Measurements from ENCODE around the gene FABP1. TPM values are rescaled to one million over a fixed set of nuclear protein-coding genes. Genes with fewer than 3 reads are reported as not detected.

FABP1 gene
- total RNA-seq, 2 donors from 2014 or later, result not detected

DNA sequence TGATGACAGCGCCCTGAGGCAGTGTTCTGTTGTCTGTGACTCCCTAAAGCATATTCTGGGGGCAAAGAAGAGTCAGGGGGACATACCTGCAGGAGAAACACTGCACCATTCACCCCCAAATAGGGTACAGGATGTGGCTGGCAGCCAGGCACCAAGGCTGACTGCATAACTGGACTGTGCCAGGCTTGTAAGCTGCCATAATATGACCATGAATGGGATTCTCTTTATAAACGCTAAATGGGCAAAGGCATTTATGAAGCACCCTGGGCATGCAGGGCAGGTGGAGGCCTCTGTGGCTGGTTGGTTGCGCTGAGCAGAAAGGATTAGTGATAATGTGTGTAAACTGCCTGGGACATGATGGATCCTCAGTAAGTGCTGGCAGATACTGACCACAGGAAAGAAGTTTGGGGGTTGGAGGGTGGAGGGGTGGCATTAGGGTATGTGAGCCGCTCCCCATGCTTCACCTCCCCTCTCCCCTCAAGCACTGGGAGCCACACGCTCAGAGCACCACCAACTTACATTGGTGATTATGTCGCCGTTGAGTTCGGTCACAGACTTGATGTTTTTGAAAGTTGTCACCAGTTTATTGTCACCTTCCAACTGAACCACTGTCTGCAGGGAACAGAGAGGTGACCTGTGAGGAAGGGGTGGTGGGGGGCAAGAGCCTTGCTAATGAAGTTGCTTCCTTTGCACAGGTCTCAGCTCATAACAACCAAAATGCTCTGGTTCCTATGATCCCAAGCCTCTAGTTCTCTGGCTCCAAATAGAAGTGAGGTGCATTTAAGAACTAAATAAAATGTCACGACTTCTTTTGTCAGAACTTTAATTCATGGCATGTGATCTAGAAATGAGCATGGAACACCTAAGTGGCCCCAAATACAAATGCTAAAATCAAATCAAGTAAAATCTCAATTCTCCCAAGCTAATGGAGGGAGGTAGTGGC is 3.6 kb downstream of the FABP1 start:
- no peaks in the 10 kb centered on the region for H3K4me1 ChIP-seq
- H3K27me3 ChIP-seq, result no peaks in the 10 kb centered on the region
- TF ChIP-seq, protein P1, sequence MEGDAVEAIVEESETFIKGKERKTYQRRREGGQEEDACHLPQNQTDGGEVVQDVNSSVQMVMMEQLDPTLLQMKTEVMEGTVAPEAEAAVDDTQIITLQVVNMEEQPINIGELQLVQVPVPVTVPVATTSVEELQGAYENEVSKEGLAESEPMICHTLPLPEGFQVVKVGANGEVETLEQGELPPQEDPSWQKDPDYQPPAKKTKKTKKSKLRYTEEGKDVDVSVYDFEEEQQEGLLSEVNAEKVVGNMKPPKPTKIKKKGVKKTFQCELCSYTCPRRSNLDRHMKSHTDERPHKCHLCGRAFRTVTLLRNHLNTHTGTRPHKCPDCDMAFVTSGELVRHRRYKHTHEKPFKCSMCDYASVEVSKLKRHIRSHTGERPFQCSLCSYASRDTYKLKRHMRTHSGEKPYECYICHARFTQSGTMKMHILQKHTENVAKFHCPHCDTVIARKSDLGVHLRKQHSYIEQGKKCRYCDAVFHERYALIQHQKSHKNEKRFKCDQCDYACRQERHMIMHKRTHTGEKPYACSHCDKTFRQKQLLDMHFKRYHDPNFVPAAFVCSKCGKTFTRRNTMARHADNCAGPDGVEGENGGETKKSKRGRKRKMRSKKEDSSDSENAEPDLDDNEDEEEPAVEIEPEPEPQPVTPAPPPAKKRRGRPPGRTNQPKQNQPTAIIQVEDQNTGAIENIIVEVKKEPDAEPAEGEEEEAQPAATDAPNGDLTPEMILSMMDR (IDR thresholded peaks at IDR 0.05), result no peak
- DNase-seq (ENCODE audit: low spot score), result no peak
- no peak overlapping the region for H3K27ac ChIP-seq
- H3K4me3 ChIP-seq, result no peak overlapping the region
- no peaks in the 10 kb centered on the region for H3K36me3 ChIP-seq
- H3K9me3 ChIP-seq, result no peaks in the 10 kb centered on the region

DNA sequence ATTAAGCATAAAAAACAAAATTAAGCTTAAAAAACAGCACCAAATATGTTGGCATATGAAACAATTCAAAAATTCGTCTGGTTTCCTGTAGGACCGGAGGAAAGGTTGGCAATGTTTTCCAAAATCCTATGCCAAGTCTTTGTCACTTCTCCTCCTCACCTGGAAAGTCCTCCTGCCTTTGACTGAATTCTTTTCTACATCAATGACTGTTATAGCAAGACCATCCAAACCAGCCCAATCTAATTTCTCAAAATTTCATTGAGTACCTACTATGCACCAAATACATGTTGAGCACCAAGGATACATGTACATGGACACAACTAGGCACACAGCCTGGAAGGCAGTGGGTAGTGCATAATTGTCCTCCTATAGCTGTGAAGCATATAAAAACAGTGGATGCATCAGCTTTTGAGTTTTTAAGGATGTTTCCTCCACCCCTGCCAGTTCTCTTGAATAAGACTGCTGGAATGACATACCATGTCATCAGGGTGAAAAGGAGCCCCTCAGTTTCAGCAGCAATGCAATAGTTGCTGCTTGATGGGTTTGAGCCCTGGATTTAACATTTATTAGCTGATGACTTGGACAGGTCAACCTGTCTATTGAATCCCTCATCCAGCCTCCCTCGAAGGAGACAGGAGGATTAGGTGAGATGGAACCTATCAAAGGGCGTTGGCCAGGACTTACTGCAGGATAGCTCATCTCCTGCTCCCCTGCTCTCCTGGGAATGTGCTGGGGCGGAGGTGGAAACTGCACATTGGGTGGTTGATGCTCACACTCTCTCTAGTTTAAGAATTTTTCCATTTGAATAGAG is 4.5 kb downstream of the FABP1 start:
- Histone ChIP-seq H3K36me3 (no peaks in the 10 kb centered on the region), H3K9me3 (no peaks in the 10 kb centered on the region), H3K27me3 (no peaks in the 10 kb centered on the region), H3K4me1 (no peaks in the 10 kb centered on the region), H3K4me3 (no peak overlapping the region), H3K27ac (no peak overlapping the region)
- TF ChIP-seq, protein P1 (IDR thresholded peaks at IDR 0.05), result no peak
- DNase-seq (ENCODE audit: low spot score), result no peak

DNA sequence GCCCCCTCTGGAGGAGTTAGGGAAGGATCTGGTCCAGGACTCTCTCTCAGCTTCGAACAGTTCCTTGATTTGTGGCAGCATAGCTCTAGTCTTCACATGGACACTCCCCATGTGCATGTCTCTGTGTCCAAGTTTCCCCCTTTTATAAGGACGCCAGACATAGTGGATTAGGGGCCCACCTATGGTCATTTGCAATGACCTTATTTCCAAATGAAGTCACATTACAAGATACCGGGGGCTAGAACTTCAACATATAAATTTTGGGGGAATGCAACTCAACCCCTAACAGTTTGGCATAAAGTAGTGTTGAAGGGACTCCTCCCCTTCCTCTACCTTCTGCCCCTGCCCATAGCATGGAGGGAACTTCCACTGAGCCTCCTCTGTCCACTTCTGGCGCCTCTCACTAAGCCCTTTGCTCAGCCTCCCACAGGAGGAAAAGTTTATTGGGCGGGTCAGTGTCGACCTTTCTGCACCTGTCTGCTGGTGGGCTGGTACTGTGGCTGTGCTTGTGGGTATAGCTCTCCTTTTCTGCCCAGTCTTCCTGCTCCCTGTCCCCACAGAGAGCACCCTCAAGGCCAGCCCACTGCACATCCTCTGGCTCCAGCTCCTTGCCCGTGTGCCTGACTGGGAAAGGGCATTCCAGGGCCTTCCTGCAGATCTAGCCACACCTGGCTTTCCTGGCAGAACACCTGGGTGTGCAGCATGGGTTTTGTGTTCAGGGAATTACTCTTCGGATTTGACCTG is 5.5 kb downstream of the FABP1 start:
- Histone ChIP-seq H3K4me3 (no peak overlapping the region), H3K36me3 (no peaks in the 10 kb centered on the region), H3K27ac (no peak overlapping the region), H3K9me3 (no peaks in the 10 kb centered on the region), H3K27me3 (no peaks in the 10 kb centered on the region), H3K4me1 (no peaks in the 10 kb centered on the region)
- DNase-seq (ENCODE audit: low spot score), result no peak
- TF ChIP-seq, protein P1 (IDR thresholded peaks at IDR 0.05), result no peak

DNA sequence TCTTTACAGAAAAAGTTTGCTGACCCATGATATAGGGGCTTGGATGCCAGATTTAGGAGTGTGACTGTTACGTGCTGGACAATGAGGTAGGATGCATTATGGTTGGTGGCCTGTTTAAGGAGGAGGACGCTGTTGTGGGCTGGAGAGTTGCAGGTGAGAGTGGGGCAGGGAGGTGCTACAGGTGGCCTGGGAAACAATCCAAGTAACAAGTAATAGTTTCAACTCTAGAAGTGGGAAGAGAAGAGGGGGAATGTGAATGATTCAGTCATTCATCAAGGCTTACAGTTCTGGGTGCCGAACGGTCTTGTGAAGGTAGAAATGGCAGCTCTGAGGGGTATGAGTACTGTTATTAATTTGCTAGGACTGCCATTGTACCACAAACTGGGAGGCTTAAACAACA is 6.2 kb downstream of the FABP1 start:
- H3K27ac ChIP-seq, result no peak overlapping the region
- no peaks in the 10 kb centered on the region for H3K36me3 ChIP-seq
- no peak for DNase-seq (ENCODE audit: low spot score)
- no peaks in the 10 kb centered on the region for H3K4me1 ChIP-seq
- H3K27me3 ChIP-seq, result no peaks in the 10 kb centered on the region
- TF ChIP-seq, protein P1 (IDR thresholded peaks at IDR 0.05), result no peak
- no peaks in the 10 kb centered on the region for H3K9me3 ChIP-seq
- H3K4me3 ChIP-seq, result no peak overlapping the region

DNA sequence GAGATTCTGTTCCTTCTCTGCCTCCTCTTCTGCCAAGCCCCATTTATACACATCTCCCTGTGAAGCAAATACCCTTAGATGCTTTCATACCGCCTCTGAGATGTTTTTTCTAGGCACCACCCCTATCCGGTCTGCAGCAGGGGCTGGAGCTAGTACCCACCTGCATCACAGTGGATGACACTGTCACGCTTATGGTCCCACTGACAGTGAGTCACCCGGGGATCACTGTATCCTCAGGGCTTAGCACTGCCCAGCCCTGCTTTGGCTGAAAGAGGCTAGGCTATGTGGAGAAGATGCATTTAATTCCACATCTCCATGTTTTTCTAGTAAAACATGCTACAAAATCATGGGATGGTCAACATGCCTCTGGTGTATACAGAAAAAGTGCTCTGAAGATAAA is 9.9 kb downstream of the FABP1 start:
- no peak for DNase-seq (ENCODE audit: low spot score)
- TF ChIP-seq, protein P1 (IDR thresholded peaks at IDR 0.05), result no peak
- H3K4me1 ChIP-seq, result peaks cover 0 to 9% of the 10 kb centered on the region in 2 donors

More for the DNA sequence above, 9.9 kb downstream of the FABP1 start:
- Histone ChIP-seq H3K27me3 (no peaks in the 10 kb centered on the region), H3K27ac (no peak overlapping the region), H3K9me3 (no peaks in the 10 kb centered on the region), H3K4me3 (no peak overlapping the region), H3K36me3 (no peaks in the 10 kb centered on the region)

Data from right atrium auricular region (tissue), 2 donors.